Measurements from ENCODE around the gene SDK1. TPM values are rescaled to one million over a fixed set of nuclear protein-coding genes. Genes with fewer than 3 reads are reported as not detected.

SDK1 gene
- total RNA-seq, 1 donor from 2014 or later = 0.48 TPM

DNA sequence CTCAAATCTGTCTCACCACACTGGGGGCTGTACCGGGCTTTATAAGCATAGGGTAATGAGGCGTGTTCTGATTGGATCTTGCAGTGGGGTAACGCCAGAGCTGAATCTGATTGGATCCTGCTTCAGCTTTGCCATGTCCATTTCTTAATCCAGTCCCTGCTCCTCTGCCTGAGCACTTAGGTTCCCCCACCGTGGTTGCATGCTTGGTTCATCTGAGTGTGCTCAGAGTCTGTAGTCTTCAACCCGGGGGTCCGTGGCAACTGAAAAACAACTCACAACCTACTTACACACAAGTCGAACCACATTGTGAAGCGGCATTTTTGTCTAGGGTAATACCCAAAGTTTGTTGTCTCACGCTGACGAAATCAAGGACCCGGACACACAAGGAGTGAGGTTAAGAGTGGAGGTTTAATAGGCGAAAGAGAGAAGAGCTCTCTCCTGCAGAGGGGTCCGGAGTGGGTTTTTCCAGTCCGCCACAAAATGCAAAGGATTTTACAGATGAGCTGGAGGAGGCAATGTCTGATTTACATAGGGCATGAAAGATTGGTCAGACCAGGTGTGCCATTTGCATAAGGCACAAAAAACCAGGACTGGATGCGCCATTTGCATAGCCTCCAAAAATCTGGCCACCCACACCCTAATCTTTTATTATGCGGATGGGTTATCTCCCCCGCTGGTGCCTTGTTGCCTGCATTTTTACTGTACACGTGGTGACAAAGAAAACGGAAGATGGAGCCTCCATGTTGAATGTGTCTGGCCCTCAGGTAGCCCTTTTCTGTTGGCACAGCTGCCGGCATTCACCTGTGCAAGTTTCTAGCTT lies 739.3 kb downstream of the SDK1 start:
- no peak overlapping the region for H3K4me3 Mint-ChIP-seq (ENCODE audit: low read depth)
- no peaks in the 10 kb centered on the region for H3K9me3 Mint-ChIP-seq
- intact Hi-C loops (cut with micrococcal nuclease) = no loop called here

DNA sequence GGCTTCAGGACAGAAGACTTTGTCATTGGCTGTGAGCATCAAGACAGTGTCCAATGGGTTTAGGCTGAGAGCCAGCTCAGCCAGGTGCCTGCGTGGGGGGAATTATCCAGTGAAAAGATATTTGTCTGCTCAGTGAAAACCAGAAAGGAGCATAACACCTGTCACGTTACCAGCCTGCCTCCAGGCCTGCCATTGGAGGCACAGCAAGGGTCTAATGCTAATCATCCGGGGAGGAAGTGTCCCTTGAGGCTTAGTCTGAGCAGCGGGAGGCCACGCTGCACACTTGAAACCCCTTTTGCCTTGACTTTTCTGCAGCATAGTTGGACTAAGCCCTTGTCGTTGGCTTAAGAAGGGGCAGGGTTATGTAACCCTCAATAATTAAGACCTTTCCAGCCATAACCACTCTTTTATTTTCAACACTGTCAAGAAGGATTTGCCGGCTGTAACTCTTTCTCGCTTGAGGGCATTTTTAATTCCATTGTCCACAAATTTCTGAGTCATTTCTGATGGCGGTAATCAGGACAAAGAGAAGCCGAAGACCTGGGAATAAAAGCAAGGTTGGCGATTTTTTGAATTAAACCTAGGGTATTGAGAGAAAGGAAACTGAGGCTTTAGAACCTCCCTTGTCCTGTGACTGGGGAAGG lies 741.5 kb downstream of the SDK1 start:
- no peak for DNase-seq (ENCODE audit: low spot score)
- H3K27me3 Mint-ChIP-seq (ENCODE audit: low read depth) = no peaks in the 10 kb centered on the region
- intact Hi-C loops (cut with micrococcal nuclease) = no loop called here
- H3K36me3 Mint-ChIP-seq (ENCODE audit: low read depth) = no peaks in the 10 kb centered on the region
- no peaks in the 10 kb centered on the region for H3K4me1 Mint-ChIP-seq (ENCODE audit: low read depth)
- no peak overlapping the region for H3K4me3 Mint-ChIP-seq (ENCODE audit: low read depth)
- no peaks in the 10 kb centered on the region for H3K9me3 Mint-ChIP-seq
- H3K27ac Mint-ChIP-seq = no peak overlapping the region

More for the DNA sequence above, 739.3 kb downstream of the SDK1 start:
- H3K4me1 Mint-ChIP-seq (ENCODE audit: low read depth) = no peaks in the 10 kb centered on the region
- no peak for DNase-seq (ENCODE audit: low spot score)
- H3K27ac Mint-ChIP-seq = no peak overlapping the region
- no peaks in the 10 kb centered on the region for H3K27me3 Mint-ChIP-seq (ENCODE audit: low read depth)
- no peaks in the 10 kb centered on the region for H3K36me3 Mint-ChIP-seq (ENCODE audit: low read depth)

- no peak overlapping the region for H3K27ac Mint-ChIP-seq
- no peaks in the 10 kb centered on the region for H3K4me1 Mint-ChIP-seq (ENCODE audit: low read depth)
- no peak overlapping the region for H3K4me3 Mint-ChIP-seq (ENCODE audit: low read depth)
- DNase-seq (ENCODE audit: low spot score) = no peak
- no peaks in the 10 kb centered on the region for H3K27me3 Mint-ChIP-seq (ENCODE audit: low read depth)
- intact Hi-C loops (cut with micrococcal nuclease) = no loop called here
- H3K36me3 Mint-ChIP-seq (ENCODE audit: low read depth) = no peaks in the 10 kb centered on the region
- H3K9me3 Mint-ChIP-seq = no peaks in the 10 kb centered on the region
Measured at GRCh38 chr7:4043988-4044387, 742.9 kb downstream of the SDK1 start.

DNA sequence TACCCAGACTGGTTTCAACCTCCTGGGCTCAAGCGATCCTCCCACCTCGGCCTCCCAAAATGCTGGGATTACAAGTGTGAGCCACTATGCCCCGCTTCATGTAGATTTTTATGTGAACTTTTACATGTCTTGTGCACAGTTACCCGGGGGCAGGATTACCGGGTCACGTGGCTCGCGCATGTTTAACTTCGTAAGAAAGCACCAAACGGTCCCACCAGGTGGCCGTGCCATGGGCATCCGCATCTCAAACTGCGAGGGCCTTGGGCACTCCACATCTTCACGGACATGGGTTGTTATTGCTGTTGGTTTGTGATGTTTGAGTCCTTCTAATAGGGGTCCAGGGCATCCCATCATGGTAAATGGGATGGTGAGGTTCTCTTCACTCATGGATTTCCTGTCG lies 744.4 kb downstream of the SDK1 start:
- intact Hi-C loops (cut with micrococcal nuclease) = no loop called here

GRCh38 chr7:4045975-4046374 lies 744.9 kb downstream of the SDK1 start:
- no peak for DNase-seq (ENCODE audit: low spot score)
- Mint-ChIP-seq H3K9me3 (no peaks in the 10 kb centered on the region), H3K4me3 (ENCODE audit: low read depth) (no peak overlapping the region), H3K4me1 (ENCODE audit: low read depth) (no peaks in the 10 kb centered on the region), H3K27ac (no peak overlapping the region), H3K36me3 (ENCODE audit: low read depth) (no peaks in the 10 kb centered on the region), H3K27me3 (ENCODE audit: low read depth) (no peaks in the 10 kb centered on the region)
- intact Hi-C loops (cut with micrococcal nuclease) = no loop called here

More for the DNA sequence above, 744.4 kb downstream of the SDK1 start:
- Mint-ChIP-seq H3K36me3 (ENCODE audit: low read depth) (no peaks in the 10 kb centered on the region), H3K4me1 (ENCODE audit: low read depth) (no peaks in the 10 kb centered on the region), H3K27me3 (ENCODE audit: low read depth) (no peaks in the 10 kb centered on the region), H3K9me3 (no peaks in the 10 kb centered on the region), H3K4me3 (ENCODE audit: low read depth) (no peak overlapping the region), H3K27ac (no peak overlapping the region)
- DNase-seq (ENCODE audit: low spot score) = no peak

- DNase-seq (ENCODE audit: low spot score) = no peak
- Mint-ChIP-seq H3K4me3 (ENCODE audit: low read depth) (no peak overlapping the region), H3K9me3 (no peaks in the 10 kb centered on the region), H3K36me3 (ENCODE audit: low read depth) (no peaks in the 10 kb centered on the region), H3K27ac (no peak overlapping the region), H3K4me1 (ENCODE audit: low read depth) (no peaks in the 10 kb centered on the region), H3K27me3 (ENCODE audit: low read depth) (no peaks in the 10 kb centered on the region)
- intact Hi-C loops (cut with micrococcal nuclease) = no loop called here
Measured at GRCh38 chr7:4048336-4048735, 747.3 kb downstream of the SDK1 start.

GRCh38 chr7:4049202-4049601 lies 748.1 kb downstream of the SDK1 start:
- Mint-ChIP-seq H3K4me3 (ENCODE audit: low read depth) (no peak overlapping the region), H3K4me1 (ENCODE audit: low read depth) (no peaks in the 10 kb centered on the region), H3K36me3 (ENCODE audit: low read depth) (no peaks in the 10 kb centered on the region), H3K27me3 (ENCODE audit: low read depth) (no peaks in the 10 kb centered on the region), H3K9me3 (no peaks in the 10 kb centered on the region), H3K27ac (no peak overlapping the region)
- no peak for DNase-seq (ENCODE audit: low spot score)
- intact Hi-C loops (cut with micrococcal nuclease) = no loop called here

DNA sequence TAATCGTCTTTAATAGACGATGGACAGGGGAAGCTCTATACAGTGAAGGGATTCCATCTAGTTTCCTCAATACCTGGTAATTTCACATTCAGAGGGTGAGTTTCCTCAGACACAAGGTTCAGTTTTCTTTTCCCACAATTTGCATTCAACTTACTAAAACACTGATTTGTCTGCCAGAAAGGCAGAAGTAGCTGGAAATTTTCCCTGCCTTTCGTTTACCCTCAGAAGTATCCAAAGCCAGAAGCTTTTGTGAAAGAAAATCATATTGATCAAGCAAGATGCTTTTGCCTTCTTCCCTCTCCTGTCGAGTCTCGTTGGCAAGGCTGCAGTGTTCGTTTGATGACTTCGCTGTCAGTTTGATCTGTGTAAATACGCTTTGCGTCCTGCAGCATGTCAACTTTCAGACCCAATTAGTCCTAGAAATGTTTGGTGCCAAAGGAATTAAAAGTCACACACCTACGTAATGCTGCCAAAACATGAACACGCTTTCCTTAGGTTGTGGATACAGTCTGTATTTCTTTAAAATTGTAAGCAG lies 749.1 kb downstream of the SDK1 start:
- no peak overlapping the region for H3K4me3 Mint-ChIP-seq (ENCODE audit: low read depth)
- H3K27ac Mint-ChIP-seq = no peak overlapping the region

DNA sequence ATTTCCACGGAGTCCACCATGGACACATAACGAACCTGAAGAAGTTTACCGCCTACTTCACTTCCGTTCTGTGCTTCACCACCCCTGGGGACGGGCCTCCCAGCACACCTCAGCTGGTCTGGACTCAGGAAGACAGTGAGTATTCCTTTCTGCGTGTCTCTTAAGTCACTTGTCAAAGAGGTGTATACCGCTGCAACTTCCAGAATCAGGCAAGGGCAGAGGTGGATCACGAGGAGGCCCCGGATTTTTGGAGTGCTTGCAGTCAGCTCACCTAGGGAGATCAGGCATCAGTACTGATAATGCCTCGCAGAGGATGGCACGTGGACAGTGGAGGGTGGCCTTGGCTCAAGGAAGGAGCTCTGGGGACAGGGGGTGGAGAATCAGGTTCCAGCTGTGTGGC lies 750.6 kb downstream of the SDK1 start:
- H3K36me3 Mint-ChIP-seq (ENCODE audit: low read depth) = no peaks in the 10 kb centered on the region
- intact Hi-C loops (cut with micrococcal nuclease) = no loop called here
- DNase-seq (ENCODE audit: low spot score) = no peak
- no peak overlapping the region for H3K27ac Mint-ChIP-seq
- H3K9me3 Mint-ChIP-seq = no peaks in the 10 kb centered on the region
- no peaks in the 10 kb centered on the region for H3K27me3 Mint-ChIP-seq (ENCODE audit: low read depth)
- no peak overlapping the region for H3K4me3 Mint-ChIP-seq (ENCODE audit: low read depth)
- H3K4me1 Mint-ChIP-seq (ENCODE audit: low read depth) = no peaks in the 10 kb centered on the region

More for the DNA sequence above, 749.1 kb downstream of the SDK1 start:
- no peaks in the 10 kb centered on the region for H3K9me3 Mint-ChIP-seq
- H3K36me3 Mint-ChIP-seq (ENCODE audit: low read depth) = no peaks in the 10 kb centered on the region
- H3K27me3 Mint-ChIP-seq (ENCODE audit: low read depth) = no peaks in the 10 kb centered on the region
- no peaks in the 10 kb centered on the region for H3K4me1 Mint-ChIP-seq (ENCODE audit: low read depth)
- intact Hi-C loops (cut with micrococcal nuclease) = no loop called here
- DNase-seq (ENCODE audit: low spot score) = no peak

- intact Hi-C loops (cut with micrococcal nuclease) = no loop called here
- H3K36me3 Mint-ChIP-seq (ENCODE audit: low read depth) = no peaks in the 10 kb centered on the region
- H3K4me3 Mint-ChIP-seq (ENCODE audit: low read depth) = no peak overlapping the region
- no peak for DNase-seq (ENCODE audit: low spot score)
- H3K9me3 Mint-ChIP-seq = no peaks in the 10 kb centered on the region
- no peaks in the 10 kb centered on the region for H3K4me1 Mint-ChIP-seq (ENCODE audit: low read depth)
- no peak overlapping the region for H3K27ac Mint-ChIP-seq
- H3K27me3 Mint-ChIP-seq (ENCODE audit: low read depth) = no peaks in the 10 kb centered on the region
Measured at GRCh38 chr7:4052130-4052529, 751.1 kb downstream of the SDK1 start.

- H3K27me3 Mint-ChIP-seq (ENCODE audit: low read depth) = no peaks in the 10 kb centered on the region
- no peak overlapping the region for H3K4me3 Mint-ChIP-seq (ENCODE audit: low read depth)
- H3K9me3 Mint-ChIP-seq = peaks cover 6% of the 10 kb centered on the region
- H3K36me3 Mint-ChIP-seq (ENCODE audit: low read depth) = no peaks in the 10 kb centered on the region
- intact Hi-C loops (cut with micrococcal nuclease) = no loop called here
- DNase-seq (ENCODE audit: low spot score) = no peak
- H3K27ac Mint-ChIP-seq = no peak overlapping the region
- H3K4me1 Mint-ChIP-seq (ENCODE audit: low read depth) = peaks cover 4% of the 10 kb centered on the region
Measured at GRCh38 chr7:4054158-4054557, 753.1 kb downstream of the SDK1 start.

GRCh38 chr7:4056552-4057288 lies 755.7 kb downstream of the SDK1 start:
- intact Hi-C loops (cut with micrococcal nuclease) = no loop called here
- Mint-ChIP-seq H3K4me3 (ENCODE audit: low read depth) (no peak overlapping the region), H3K36me3 (ENCODE audit: low read depth) (no peaks in the 10 kb centered on the region), H3K27ac (no peak overlapping the region), H3K27me3 (ENCODE audit: low read depth) (no peaks in the 10 kb centered on the region), H3K4me1 (ENCODE audit: low read depth) (peaks cover 4% of the 10 kb centered on the region), H3K9me3 (peaks cover 8% of the 10 kb centered on the region)
- no peak for DNase-seq (ENCODE audit: low spot score)

DNA sequence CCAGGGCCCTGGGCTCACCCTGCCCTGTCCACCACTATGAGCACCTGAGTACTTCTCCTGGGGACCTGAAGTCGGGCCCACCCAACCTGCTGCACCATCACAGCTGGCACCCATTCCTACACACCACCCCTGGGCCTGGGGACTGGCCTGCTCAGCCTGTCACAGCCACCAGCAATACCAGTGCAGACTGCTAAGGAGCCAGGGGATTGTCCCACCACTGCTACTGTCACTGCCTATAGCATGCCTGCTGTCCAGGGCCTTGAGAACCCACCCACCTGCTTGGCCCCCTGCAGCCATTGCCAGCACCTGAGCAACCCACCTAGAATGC lies 756.2 kb downstream of the SDK1 start:
- no peak overlapping the region for H3K27ac Mint-ChIP-seq
- intact Hi-C loops (cut with micrococcal nuclease) = no loop called here
- peaks cover 8% of the 10 kb centered on the region for H3K9me3 Mint-ChIP-seq
- H3K27me3 Mint-ChIP-seq (ENCODE audit: low read depth) = no peaks in the 10 kb centered on the region
- H3K36me3 Mint-ChIP-seq (ENCODE audit: low read depth) = no peaks in the 10 kb centered on the region
- DNase-seq (ENCODE audit: low spot score) = no peak
- H3K4me1 Mint-ChIP-seq (ENCODE audit: low read depth) = peaks cover 4% of the 10 kb centered on the region
- H3K4me3 Mint-ChIP-seq (ENCODE audit: low read depth) = no peak overlapping the region
